IPS-18a (cell line): Measurements from ENCODE around the gene ZNF555.
A peak's percentile ranks its signal among the peaks of the same experiment; 100 is the strongest.
"Not testable (repeated sequence)": the region's sequence is repeated elsewhere in the genome, so short reads cannot be mapped to it uniquely, and the experiment has no call there.

Experiments
- H3K27ac ChIP-seq: one replicate; pipeline ENCODE4 v1.5.1; 2013; ENCODE audit warnings: low read length
- H3K27me3 ChIP-seq: one replicate; pipeline ENCODE4 v1.6.1; 2013; ENCODE audit warnings: mild to moderate bottlenecking, low read length; ENCODE audit not compliant: control insufficient read depth, insufficient read depth
- H3K36me3 ChIP-seq: one replicate; pipeline ENCODE4 v1.6.1; 2013; ENCODE audit warnings: low read depth, low read length; ENCODE audit not compliant: control insufficient read depth
- H3K4me1 ChIP-seq: one replicate; pipeline ENCODE4 v1.6.1; 2013; ENCODE audit warnings: low read depth, low read length; ENCODE audit not compliant: control insufficient read depth
- H3K4me3 ChIP-seq: one replicate; pipeline ENCODE4 v1.5.1; 2013; ENCODE audit warnings: low read length
- H3K9ac ChIP-seq: one replicate; pipeline ENCODE4 v1.6.1; 2013; ENCODE audit warnings: mild to moderate bottlenecking, low read length, moderate library complexity
- H3K9me3 ChIP-seq: one replicate; pipeline ENCODE4 v1.6.1; 2013; ENCODE audit warnings: low read depth, low read length; ENCODE audit not compliant: control insufficient read depth

ZNF555 gene

DNA sequence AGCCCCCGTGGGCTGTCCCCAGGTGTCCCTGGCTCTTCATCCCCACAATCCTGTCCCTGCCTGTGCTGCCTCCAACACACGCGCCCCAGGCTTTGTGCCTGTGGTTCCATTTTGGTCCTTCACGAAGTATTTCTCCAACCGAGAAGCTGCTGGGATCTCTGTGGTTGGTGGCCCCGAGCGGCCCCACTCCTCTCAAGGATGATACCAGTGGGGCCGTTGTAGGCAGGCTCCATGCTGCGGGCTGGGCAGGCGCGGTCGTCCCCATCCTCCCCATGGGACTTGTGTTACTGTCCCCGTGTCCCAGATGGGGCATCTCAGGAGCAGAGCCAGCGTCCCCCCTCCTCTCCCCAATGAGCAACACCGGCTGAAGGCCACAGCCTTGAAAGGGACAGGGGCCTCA lies 25.4 kb upstream of the ZNF555 start:
- H3K4me1 ChIP-seq: no peaks in the 10 kb centered on the region
- H3K9ac ChIP-seq: no peak overlapping the region
- H3K27ac ChIP-seq: no peak overlapping the region
- H3K27me3 ChIP-seq: no peaks in the 10 kb centered on the region
- no peak overlapping the region for H3K4me3 ChIP-seq
- H3K9me3 ChIP-seq: no peaks in the 10 kb centered on the region
- peaks cover 8% of the 10 kb centered on the region for H3K36me3 ChIP-seq

DNA sequence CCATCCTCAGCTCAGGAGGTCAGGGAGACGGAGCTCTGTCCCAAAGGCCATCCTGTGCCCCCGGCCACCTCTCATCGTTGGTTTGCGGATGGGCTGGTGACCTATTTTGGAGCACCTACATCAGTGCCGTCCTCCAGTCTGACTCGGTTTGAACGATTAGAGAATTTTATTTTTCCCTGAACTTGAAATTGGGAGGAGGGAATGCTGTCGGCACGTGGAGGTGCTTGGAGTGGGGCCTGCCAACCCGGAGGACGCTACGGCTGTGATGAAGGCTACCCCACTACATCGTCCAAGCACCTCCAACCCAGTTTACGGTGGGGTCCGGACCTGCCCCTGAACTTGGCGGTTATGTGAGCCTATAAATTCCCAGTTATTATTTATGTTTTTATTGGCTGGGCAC lies 24.6 kb upstream of the ZNF555 start:
- Histone ChIP-seq H3K4me1 (no peaks in the 10 kb centered on the region), H3K36me3 (peaks cover under 1% of the 10 kb centered on the region), H3K9ac (no peak overlapping the region), H3K9me3 (no peaks in the 10 kb centered on the region), H3K27me3 (no peaks in the 10 kb centered on the region), H3K4me3 (no peak overlapping the region), H3K27ac (no peak overlapping the region)

DNA sequence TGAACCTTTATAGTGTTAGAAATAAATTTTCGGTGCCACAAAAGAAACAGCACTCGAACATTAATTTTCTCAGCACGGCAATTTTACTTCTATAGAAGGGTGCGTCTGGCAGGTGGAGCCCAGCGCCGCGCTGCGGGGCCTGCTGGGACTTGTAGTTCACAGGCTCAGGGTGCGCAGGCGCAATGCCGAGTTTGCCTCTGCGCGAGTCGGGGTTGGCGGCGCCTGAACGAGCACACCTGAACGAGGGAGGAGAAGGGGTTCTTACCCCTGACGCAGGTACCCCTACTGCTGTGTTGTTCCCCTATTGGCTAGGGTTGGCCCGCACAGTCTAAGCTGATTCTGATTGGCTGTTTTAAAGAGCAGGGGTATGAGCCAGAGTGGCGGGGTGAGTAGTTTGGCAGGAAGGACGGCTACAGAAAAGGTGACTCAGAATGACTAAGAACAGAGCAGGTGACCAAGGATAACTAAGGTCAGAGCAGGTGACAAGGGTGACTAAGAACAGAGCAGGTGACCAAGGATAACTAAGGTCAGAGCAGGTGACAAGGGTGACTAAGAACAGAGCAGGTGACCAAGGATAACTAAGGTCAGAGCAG lies 23.9 kb upstream of the ZNF555 start:
- H3K27ac ChIP-seq: not testable (repeated sequence)

DNA sequence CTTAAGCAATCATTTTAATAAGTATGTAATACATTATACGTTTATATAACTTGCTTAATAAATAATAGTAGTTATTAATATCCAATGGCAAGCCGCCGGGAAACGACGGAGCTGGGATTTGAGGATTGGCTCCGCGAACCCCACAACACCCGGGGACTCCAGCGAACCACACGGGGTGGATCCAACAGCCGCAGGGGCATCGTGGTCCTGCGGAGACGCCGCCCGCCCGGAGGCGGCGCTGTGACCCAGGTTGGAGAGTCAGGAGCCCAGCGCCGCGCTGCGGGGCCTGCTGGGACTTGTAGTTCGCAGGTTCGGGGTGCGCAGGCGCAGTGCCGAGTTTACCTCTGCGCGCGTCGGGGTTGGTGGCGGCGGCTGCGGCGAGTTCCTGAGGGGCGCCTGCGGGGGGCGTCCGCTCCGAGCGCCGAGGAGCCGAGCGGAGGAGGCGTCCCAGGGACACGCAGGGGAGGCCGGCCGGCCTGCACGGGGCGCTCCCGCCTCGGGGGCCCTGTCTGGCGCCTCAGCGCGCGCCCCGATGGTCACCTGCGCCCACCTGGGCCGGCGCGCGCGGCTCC lies 21.6 kb upstream of the ZNF555 start, which contains the start of gene ZNF554:
Gene ZNF554 (plus strand): TSS at position 329 of the 572 bp plus-strand sequence. CDS start 204 bp downstream, at position 533.
- Histone ChIP-seq H3K4me1 (no peaks in the 10 kb centered on the region), H3K27ac (no peak within 1 kb of the TSS), H3K27me3 (no peaks in the 10 kb centered on the region), H3K4me3 (peak within 1 kb of the TSS; percentile 70), H3K9ac (peak within 1 kb of the TSS; percentile 31), H3K36me3 (no peaks in the 10 kb centered on the region), H3K9me3 (no peaks in the 10 kb centered on the region)

More for the DNA sequence above, 23.9 kb upstream of the ZNF555 start:
- not testable (repeated sequence) for H3K4me3 ChIP-seq, H3K4me1 ChIP-seq, H3K36me3 ChIP-seq, H3K9me3 ChIP-seq, H3K9ac ChIP-seq, H3K27me3 ChIP-seq

DNA sequence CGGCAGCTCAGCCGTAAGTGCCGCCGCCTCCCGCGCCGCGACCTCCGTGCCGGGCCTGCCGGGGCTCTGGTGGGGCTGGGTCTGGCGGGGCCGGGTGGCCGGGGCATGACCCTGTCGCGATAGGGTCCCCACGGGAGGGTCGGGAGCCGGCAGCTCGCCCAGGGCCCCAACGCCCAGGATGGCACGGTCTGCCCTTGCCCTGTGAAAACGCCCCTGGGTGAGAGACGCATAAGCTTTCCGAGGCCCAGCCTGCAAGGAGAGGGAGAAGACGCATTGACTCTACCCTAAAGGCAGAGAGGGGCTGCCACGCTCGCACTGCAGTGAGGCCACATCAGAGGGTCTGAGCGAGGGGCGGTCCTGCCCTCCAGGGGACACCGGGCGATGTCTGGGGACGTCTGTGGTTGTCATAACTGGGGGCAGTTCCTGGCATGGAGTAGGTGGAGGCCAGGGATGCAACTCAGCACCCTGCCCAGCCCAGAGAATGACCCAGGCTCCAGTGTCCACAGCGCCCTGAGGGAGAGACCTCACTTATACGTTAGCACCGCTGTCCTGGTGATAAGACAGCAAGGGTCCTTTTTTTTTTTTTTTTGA lies 21.1 kb upstream of the ZNF555 start:
- H3K9ac ChIP-seq: peak overlapping the region; percentile 31
- H3K4me3 ChIP-seq: peak overlapping the region; percentile 70
- H3K27me3 ChIP-seq: no peaks in the 10 kb centered on the region
- no peaks in the 10 kb centered on the region for H3K36me3 ChIP-seq
- no peaks in the 10 kb centered on the region for H3K4me1 ChIP-seq
- no peak overlapping the region for H3K27ac ChIP-seq
- no peaks in the 10 kb centered on the region for H3K9me3 ChIP-seq

DNA sequence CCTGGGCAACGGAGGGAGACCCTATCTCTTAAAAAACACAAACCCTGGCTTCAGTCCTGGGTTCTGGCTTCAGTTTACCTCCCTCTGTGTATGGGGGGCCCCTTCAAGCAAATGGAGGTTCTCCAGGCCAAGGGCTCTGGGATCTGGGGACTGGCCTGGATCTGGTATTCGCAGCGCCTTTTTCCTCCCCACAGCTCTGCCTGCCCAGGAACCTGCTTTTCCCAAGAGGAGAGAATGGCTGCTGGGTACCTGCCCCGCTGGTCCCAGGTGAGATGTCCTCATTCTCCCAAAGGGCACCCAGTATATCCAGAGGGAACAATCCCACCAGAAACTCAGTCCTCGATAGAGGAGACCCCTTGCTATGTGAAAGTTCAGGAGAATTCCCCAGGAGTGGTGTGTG lies 18.4 kb upstream of the ZNF555 start:
- Histone ChIP-seq H3K4me3 (no peak overlapping the region), H3K27ac (no peak overlapping the region), H3K9me3 (no peaks in the 10 kb centered on the region), H3K4me1 (no peaks in the 10 kb centered on the region), H3K27me3 (no peaks in the 10 kb centered on the region), H3K9ac (no peak overlapping the region), H3K36me3 (no peaks in the 10 kb centered on the region)

DNA sequence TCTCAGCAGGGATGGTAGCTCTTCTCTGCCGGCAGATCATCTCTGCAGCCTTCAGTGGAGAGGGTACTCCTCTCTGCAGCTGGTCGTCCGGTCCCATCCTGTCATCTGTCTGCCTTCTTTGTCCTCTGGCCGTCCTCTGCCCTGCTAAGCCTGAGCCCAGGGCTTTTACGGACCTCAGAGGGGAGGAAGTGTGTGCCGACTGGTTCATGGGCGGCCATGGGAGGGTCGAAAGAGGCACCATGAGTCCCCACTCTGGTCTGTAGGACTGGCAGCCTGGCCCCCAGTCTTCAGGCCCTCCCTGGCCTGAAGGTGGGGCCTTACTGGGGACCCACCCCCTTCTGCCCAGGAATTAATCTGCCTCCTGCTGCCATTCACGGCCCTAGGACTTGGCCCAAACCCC lies 17.6 kb upstream of the ZNF555 start:
- Histone ChIP-seq H3K9me3 (no peaks in the 10 kb centered on the region), H3K4me1 (no peaks in the 10 kb centered on the region), H3K27ac (no peak overlapping the region)

DNA sequence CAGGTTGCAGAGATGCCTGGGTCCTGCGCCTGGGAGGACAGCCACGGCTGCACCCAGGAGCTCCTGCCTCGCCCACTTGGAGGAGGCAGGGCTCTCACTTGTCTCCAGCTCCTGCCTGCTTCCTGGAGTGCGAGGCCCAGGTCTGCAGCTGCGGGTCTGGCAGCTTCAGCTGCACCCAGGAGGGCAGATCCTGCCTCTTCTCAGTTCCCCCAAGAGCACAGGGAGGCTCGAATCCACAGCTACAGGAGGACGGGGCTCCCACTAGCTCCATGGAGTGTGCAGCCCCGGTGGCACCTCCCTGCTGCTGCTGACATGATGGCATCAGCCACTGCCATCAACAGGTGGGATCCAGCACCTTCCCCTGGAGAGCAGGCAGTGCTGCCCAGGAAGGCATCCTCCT lies 17.1 kb upstream of the ZNF555 start:
- no peak overlapping the region for H3K27ac ChIP-seq
- H3K9me3 ChIP-seq: no peaks in the 10 kb centered on the region
- H3K4me1 ChIP-seq: no peaks in the 10 kb centered on the region
- no peak overlapping the region for H3K9ac ChIP-seq
- H3K4me3 ChIP-seq: no peak overlapping the region
- H3K36me3 ChIP-seq: no peaks in the 10 kb centered on the region
- H3K27me3 ChIP-seq: no peaks in the 10 kb centered on the region

More for the DNA sequence above, 17.6 kb upstream of the ZNF555 start:
- Histone ChIP-seq H3K4me3 (no peak overlapping the region), H3K9ac (no peak overlapping the region), H3K36me3 (no peaks in the 10 kb centered on the region), H3K27me3 (no peaks in the 10 kb centered on the region)

DNA sequence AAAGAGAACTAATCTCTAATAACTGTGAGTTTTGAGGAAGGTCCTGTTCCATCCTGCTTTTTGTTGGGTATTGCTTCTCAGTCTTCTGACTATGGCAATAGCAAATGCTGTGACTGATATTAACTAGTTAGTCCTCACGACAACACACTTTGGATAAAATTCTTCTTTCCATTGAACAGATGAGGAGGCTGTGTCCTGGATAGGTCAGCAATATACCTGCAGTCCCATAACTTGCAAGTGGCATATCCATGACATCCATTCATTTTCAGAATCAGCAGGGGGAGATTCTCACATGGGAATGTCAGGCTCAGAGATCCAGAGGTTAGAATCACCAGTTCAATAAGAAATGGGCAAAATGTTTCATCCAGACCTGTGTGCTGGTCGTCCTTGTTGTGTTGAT lies 14.3 kb upstream of the ZNF555 start:
- no peak overlapping the region for H3K4me3 ChIP-seq
- no peak overlapping the region for H3K9ac ChIP-seq
- H3K9me3 ChIP-seq: peaks cover 3% of the 10 kb centered on the region
- no peaks in the 10 kb centered on the region for H3K36me3 ChIP-seq
- H3K27ac ChIP-seq: no peak overlapping the region
- no peaks in the 10 kb centered on the region for H3K4me1 ChIP-seq
- no peaks in the 10 kb centered on the region for H3K27me3 ChIP-seq

DNA sequence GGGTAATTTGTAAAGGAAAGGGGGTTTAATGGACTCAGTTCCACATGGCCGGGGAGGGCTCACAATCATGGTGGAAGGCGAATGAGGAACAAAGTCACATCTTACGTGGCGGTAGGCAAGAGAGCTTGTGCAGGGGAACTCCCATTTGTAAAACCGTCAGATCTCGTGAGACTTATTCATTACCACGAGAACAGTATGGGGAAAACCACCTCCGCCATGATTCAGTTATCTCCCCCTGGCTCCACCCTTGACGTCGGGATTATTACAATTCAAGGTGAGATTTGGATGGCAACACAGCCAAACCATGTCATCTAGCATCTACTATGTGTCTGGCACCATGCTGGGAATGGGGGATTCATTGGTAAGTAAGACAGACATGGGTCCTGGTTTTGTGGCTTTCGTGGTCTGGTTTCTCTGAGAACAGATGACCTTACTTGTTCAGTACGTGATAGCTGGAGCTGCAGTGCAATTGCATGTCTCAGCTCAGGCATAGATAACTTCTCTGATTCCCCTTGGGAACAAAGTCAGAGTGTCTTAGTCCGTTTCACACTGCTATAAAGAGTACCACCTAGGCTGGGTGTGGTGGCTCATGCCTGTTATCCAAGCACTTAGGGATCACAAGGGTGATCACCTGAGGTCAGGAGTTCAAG lies 13.3 kb upstream of the ZNF555 start:
- H3K4me3 ChIP-seq: no peak overlapping the region
- peaks cover 9% of the 10 kb centered on the region for H3K9me3 ChIP-seq
- no peak overlapping the region for H3K27ac ChIP-seq
- no peaks in the 10 kb centered on the region for H3K4me1 ChIP-seq
- H3K36me3 ChIP-seq: no peaks in the 10 kb centered on the region
- H3K9ac ChIP-seq: no peak overlapping the region
- no peaks in the 10 kb centered on the region for H3K27me3 ChIP-seq

DNA sequence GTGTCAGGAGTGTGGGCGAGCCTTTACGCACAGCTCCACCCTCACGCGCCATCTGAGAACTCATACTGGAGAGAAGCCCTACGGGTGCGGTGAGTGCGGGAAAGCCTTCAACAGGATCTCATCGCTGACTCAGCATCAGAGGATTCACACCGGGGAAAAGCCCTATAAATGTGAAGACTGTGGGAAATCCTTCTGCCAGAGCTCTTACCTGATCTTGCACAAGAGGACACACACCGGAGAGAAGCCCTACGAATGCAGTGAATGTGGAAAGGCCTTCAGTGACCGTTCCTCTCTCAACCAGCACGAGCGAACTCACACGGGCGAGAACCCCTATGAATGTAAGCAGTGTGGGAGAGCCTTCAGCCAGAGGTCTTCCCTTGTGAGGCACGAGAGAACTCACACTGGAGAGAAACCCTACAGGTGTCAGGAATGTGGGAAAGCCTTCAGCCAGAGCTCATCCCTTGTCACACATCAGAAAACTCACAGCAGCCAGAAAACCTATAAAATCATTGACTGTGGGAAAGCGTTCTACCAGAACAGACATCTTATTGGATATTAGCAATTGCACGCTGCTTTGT lies 6.9 kb upstream of the ZNF555 start:
- Histone ChIP-seq H3K36me3 (no peaks in the 10 kb centered on the region), H3K27me3 (no peaks in the 10 kb centered on the region), H3K27ac (no peak overlapping the region), H3K9me3 (peaks cover 39% of the 10 kb centered on the region), H3K9ac (no peak overlapping the region), H3K4me1 (no peaks in the 10 kb centered on the region), H3K4me3 (no peak overlapping the region)
